ENCODE results near the gene RCSD1.

The RCSD1 gene

GRCh38 chr1:167628741-167629515, 1.1 kb upstream of the RCSD1 start:
- Mint-ChIP-seq H3K27me3 (no peaks in the 10 kb centered on the region), H3K4me3 (peak overlapping the region; percentile 88), H3K27ac (peak overlapping the region; percentile 99), H3K4me1 (ENCODE audit: low read depth) (peaks cover 68% of the 10 kb centered on the region), H3K36me3 (ENCODE audit: low read depth) (peaks cover 22% of the 10 kb centered on the region), H3K9me3 (peaks cover 6% of the 10 kb centered on the region)

GRCh38 chr1:167630568-167631385, 745 bp downstream of the RCSD1 start:
- H3K4me1 Mint-ChIP-seq (ENCODE audit: low read depth), result peaks cover 80% of the 10 kb centered on the region
- no peaks in the 10 kb centered on the region for H3K27me3 Mint-ChIP-seq
- peaks cover 33% of the 10 kb centered on the region for H3K36me3 Mint-ChIP-seq (ENCODE audit: low read depth)
- peaks cover 3% of the 10 kb centered on the region for H3K9me3 Mint-ChIP-seq
- H3K4me3 Mint-ChIP-seq, result peak overlapping the region; percentile 88
- H3K27ac Mint-ChIP-seq, result peak overlapping the region; percentile 93

GRCh38 chr1:167631386-167631935, 1.4 kb downstream of the RCSD1 start:
- Mint-ChIP-seq H3K27ac (peak overlapping the region; percentile 93), H3K36me3 (ENCODE audit: low read depth) (peaks cover 33% of the 10 kb centered on the region), H3K4me3 (peak overlapping the region; percentile 88), H3K4me1 (ENCODE audit: low read depth) (peaks cover 82% of the 10 kb centered on the region), H3K27me3 (no peaks in the 10 kb centered on the region), H3K9me3 (no peaks in the 10 kb centered on the region)

GRCh38 chr1:167631936-167632614, 2.0 kb downstream of the RCSD1 start:
- H3K27ac Mint-ChIP-seq, result peak overlapping the region; percentile 93
- H3K4me1 Mint-ChIP-seq (ENCODE audit: low read depth), result peaks cover 83% of the 10 kb centered on the region
- H3K4me3 Mint-ChIP-seq, result peak overlapping the region; percentile 88
- H3K9me3 Mint-ChIP-seq, result no peaks in the 10 kb centered on the region
- H3K36me3 Mint-ChIP-seq (ENCODE audit: low read depth), result peaks cover 33% of the 10 kb centered on the region
- no peaks in the 10 kb centered on the region for H3K27me3 Mint-ChIP-seq

- Mint-ChIP-seq H3K27me3 (no peaks in the 10 kb centered on the region), H3K9me3 (no peaks in the 10 kb centered on the region), H3K36me3 (ENCODE audit: low read depth) (peaks cover 41% of the 10 kb centered on the region), H3K4me1 (ENCODE audit: low read depth) (peaks cover 83% of the 10 kb centered on the region), H3K4me3 (peak overlapping the region; percentile 88), H3K27ac (peak overlapping the region; percentile 93)
Observed at GRCh38 chr1:167633258-167633944, 3.4 kb downstream of the RCSD1 start.

- Mint-ChIP-seq H3K9me3 (no peaks in the 10 kb centered on the region), H3K4me1 (ENCODE audit: low read depth) (peaks cover 79% of the 10 kb centered on the region), H3K36me3 (ENCODE audit: low read depth) (peaks cover 45% of the 10 kb centered on the region), H3K27me3 (no peaks in the 10 kb centered on the region), H3K4me3 (peak overlapping the region; percentile 88), H3K27ac (peak overlapping the region; percentile 93)
Observed at GRCh38 chr1:167634435-167634834, 4.4 kb downstream of the RCSD1 start.

GRCh38 chr1:167635156-167635648, 5.2 kb downstream of the RCSD1 start:
- H3K27me3 Mint-ChIP-seq, result no peaks in the 10 kb centered on the region
- peaks cover 80% of the 10 kb centered on the region for H3K4me1 Mint-ChIP-seq (ENCODE audit: low read depth)
- no peaks in the 10 kb centered on the region for H3K9me3 Mint-ChIP-seq
- H3K36me3 Mint-ChIP-seq (ENCODE audit: low read depth), result peaks cover 49% of the 10 kb centered on the region
- no peak overlapping the region for H3K4me3 Mint-ChIP-seq
- peak overlapping the region; percentile 93 for H3K27ac Mint-ChIP-seq

GRCh38 chr1:167635941-167636340, 5.9 kb downstream of the RCSD1 start:
- H3K36me3 Mint-ChIP-seq (ENCODE audit: low read depth), result peaks cover 52% of the 10 kb centered on the region
- peak overlapping the region; percentile 98 for H3K27ac Mint-ChIP-seq
- H3K9me3 Mint-ChIP-seq, result no peaks in the 10 kb centered on the region
- H3K27me3 Mint-ChIP-seq, result no peaks in the 10 kb centered on the region
- H3K4me3 Mint-ChIP-seq, result peak overlapping the region; percentile 53
- peaks cover 87% of the 10 kb centered on the region for H3K4me1 Mint-ChIP-seq (ENCODE audit: low read depth)

GRCh38 chr1:167638064-167638463, 8.0 kb downstream of the RCSD1 start:
- Mint-ChIP-seq H3K9me3 (no peaks in the 10 kb centered on the region), H3K4me1 (ENCODE audit: low read depth) (peaks cover 93% of the 10 kb centered on the region), H3K27ac (peak overlapping the region; percentile 98), H3K4me3 (peak overlapping the region; percentile 78), H3K36me3 (ENCODE audit: low read depth) (peaks cover 61% of the 10 kb centered on the region), H3K27me3 (no peaks in the 10 kb centered on the region)

GRCh38 chr1:167640051-167640450, 10.0 kb downstream of the RCSD1 start:
- H3K9me3 Mint-ChIP-seq, result no peaks in the 10 kb centered on the region
- H3K4me3 Mint-ChIP-seq, result no peak overlapping the region
- H3K27me3 Mint-ChIP-seq, result no peaks in the 10 kb centered on the region
- H3K4me1 Mint-ChIP-seq (ENCODE audit: low read depth), result peaks cover 93% of the 10 kb centered on the region
- peaks cover 42% of the 10 kb centered on the region for H3K36me3 Mint-ChIP-seq (ENCODE audit: low read depth)
- peak overlapping the region; percentile 76 for H3K27ac Mint-ChIP-seq

- Mint-ChIP-seq H3K4me3 (peak overlapping the region; percentile 33), H3K4me1 (ENCODE audit: low read depth) (peaks cover 86% of the 10 kb centered on the region), H3K36me3 (ENCODE audit: low read depth) (peaks cover 53% of the 10 kb centered on the region), H3K9me3 (no peaks in the 10 kb centered on the region), H3K27ac (peak overlapping the region; percentile 75), H3K27me3 (no peaks in the 10 kb centered on the region)
Observed at GRCh38 chr1:167641786-167642500, 11.9 kb downstream of the RCSD1 start.

GRCh38 chr1:167642501-167642826, 12.4 kb downstream of the RCSD1 start:
- Mint-ChIP-seq H3K4me1 (ENCODE audit: low read depth) (peaks cover 80% of the 10 kb centered on the region), H3K36me3 (ENCODE audit: low read depth) (peaks cover 53% of the 10 kb centered on the region), H3K4me3 (no peak overlapping the region), H3K9me3 (no peaks in the 10 kb centered on the region), H3K27me3 (no peaks in the 10 kb centered on the region), H3K27ac (peak overlapping the region; percentile 75)

- Mint-ChIP-seq H3K27ac (peak overlapping the region; percentile 46), H3K4me1 (ENCODE audit: low read depth) (peaks cover 78% of the 10 kb centered on the region), H3K4me3 (no peak overlapping the region), H3K36me3 (ENCODE audit: low read depth) (peaks cover 46% of the 10 kb centered on the region), H3K27me3 (no peaks in the 10 kb centered on the region), H3K9me3 (no peaks in the 10 kb centered on the region)
Observed at GRCh38 chr1:167643441-167643840, 13.4 kb downstream of the RCSD1 start.

- Mint-ChIP-seq H3K9me3 (no peaks in the 10 kb centered on the region), H3K27me3 (no peaks in the 10 kb centered on the region), H3K4me3 (no peak overlapping the region), H3K36me3 (ENCODE audit: low read depth) (peaks cover 49% of the 10 kb centered on the region), H3K27ac (peak overlapping the region; percentile 46), H3K4me1 (ENCODE audit: low read depth) (peaks cover 84% of the 10 kb centered on the region)
Observed at GRCh38 chr1:167644551-167644950, 14.5 kb downstream of the RCSD1 start.
